SH-SY5Y (cell line): ENCODE measurements around the gene ANTXR1.

Experiments
- GATA2 ChIP-seq: IDR thresholded peaks from 2 replicates; pipeline ENCODE4 v1.6.1; 2011; ENCODE audit warnings: mild to moderate bottlenecking, low read depth, low read length
- GATA3 ChIP-seq: IDR thresholded peaks from 2 replicates; pipeline ENCODE4 v1.6.1; 2011; ENCODE audit warnings: low read depth, mild to moderate bottlenecking, low read length, moderate library complexity

DNA sequence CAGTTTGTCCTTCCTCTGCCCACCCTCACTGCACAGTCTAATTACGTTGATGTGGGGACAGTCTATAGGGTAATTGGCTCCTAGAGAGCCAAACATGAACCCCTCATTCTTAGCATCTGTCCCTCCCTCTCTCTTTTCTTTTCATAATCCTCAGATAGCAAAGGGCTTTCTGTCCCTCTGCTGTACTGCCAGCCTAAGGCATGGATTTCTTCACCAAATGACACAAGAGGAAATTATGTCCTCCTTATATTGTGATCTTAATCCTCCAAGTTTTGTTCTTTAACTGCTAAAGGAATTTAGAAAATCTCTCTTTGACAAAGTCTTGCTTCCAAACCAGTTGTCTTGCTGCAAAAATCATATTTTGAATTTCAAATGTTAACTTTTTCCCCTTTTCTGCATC, 18.5 kb downstream of the ANTXR1 start:
- TF ChIP-seq GATA2 = no peak
- no peak for TF ChIP-seq GATA3
